ENCODE results near the gene PALLD. TPM values are rescaled to one million over a fixed set of nuclear protein-coding genes. Genes with fewer than 3 reads are reported as not detected.

PALLD gene
- total and polyA plus RNA-seq, 2 of the 8 experiments (the other 6 are each of a cell fraction or from before 2014, with no cell fraction given), result 10.5 to 25.0 TPM

DNA sequence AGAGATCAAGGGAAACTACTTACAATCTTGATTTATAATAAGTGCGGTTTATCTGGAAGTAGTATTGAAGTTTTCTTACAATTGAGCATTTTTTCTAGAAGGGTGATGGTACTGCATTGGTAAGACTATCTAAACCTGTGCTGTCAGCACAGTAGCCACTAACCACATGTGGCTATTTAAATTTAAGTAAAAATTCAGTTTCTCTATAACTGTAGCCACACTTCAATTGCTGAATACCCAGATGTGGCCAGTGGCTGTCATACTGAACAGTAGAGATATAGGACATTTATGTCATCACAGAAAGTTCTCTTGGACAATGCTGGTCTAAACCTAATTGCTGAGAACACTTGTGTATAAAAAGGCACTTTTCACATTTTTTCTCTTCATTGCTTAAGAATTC is 290.5 kb downstream of the PALLD start:
- Histone ChIP-seq H3K9me3 (ENCODE audit: insufficient read depth in 2 of 2, low read depth in 1 of 2, low read length in 1 of 2) (no peaks in the 10 kb centered on the region), H4K91ac (replicated peaks; ENCODE audit: insufficient read length, low read length) (no peak overlapping the region), H3K4me3 (ENCODE audit: extremely low read depth in 1 of 4, insufficient read depth in 2 of 4, low read depth in 3 of 4, low read length in 4 of 4) (no peak overlapping the region), H3K27me3 (replicated peaks in 1 of 4; ENCODE audit: control insufficient read depth in 3 of 4, extremely low read depth in 1 of 4, insufficient read depth in 3 of 4, low read length in 3 of 4) (no peaks in the 10 kb centered on the region), H3K23ac (ENCODE audit: insufficient read length) (no peak overlapping the region), H2AK5ac (ENCODE audit: low read depth, low read length) (no peak overlapping the region), H3K36me3 (ENCODE audit: control insufficient read depth in 2 of 4, insufficient read depth in 4 of 4, low read length in 3 of 4) (no peaks in the 10 kb centered on the region), H2BK5ac (ENCODE audit: low read depth, low read length) (no peak overlapping the region), H4K8ac (ENCODE audit: extremely low read depth, insufficient read depth, low read length) (no peak overlapping the region), H2AFZ (ENCODE audit: low read length) (no peak overlapping the region), H3K9ac (replicated peaks in 1 of 4; ENCODE audit: extremely low read depth in 1 of 4, low read depth in 3 of 4, low read length in 3 of 4) (no peak overlapping the region), H3K79me2 (ENCODE audit: control insufficient read depth in 1 of 2, insufficient read depth in 2 of 2, low read length in 2 of 2) (no peaks in the 10 kb centered on the region), H2BK12ac (ENCODE audit: low read depth, low read length) (no peak overlapping the region), H3K79me1 (ENCODE audit: low read depth, low read length) (no peaks in the 10 kb centered on the region), H4K5ac (ENCODE audit: insufficient read length, low read depth, low read length) (no peak overlapping the region), H3K18ac (ENCODE audit: extremely low read depth, low read length) (no peak overlapping the region), H3K4ac (replicated peaks; ENCODE audit: insufficient read length, low read depth, low read length) (no peak overlapping the region), H2BK15ac (ENCODE audit: low read length) (no peak overlapping the region), H3K4me1 (replicated peaks in 1 of 4; ENCODE audit: control insufficient read depth in 3 of 4, insufficient read depth in 4 of 4, low read length in 3 of 4) (peaks cover 0 to 5% (median 1%) of the 10 kb centered on the region in 4 experiments; a peak in 3 of 7 replicates), H2BK120ac (replicated peaks; ENCODE audit: low read depth, low read length) (no peak overlapping the region), H3K23me2 (ENCODE audit: low read depth, low read length) (no peaks in the 10 kb centered on the region), H4K20me1 (replicated peaks in 1 of 2; ENCODE audit: control insufficient read depth in 1 of 2, insufficient read depth in 2 of 2, low read length in 2 of 2) (no peaks in the 10 kb centered on the region), H2BK20ac (ENCODE audit: low read length) (no peak overlapping the region), H3K14ac (ENCODE audit: insufficient read length) (no peak overlapping the region), H3K4me2 (ENCODE audit: insufficient read depth in 1 of 2, low read depth in 2 of 2, low read length in 2 of 2) (no peak overlapping the region), H3K56ac (replicated peaks; ENCODE audit: insufficient read length, low read depth, low read length) (no peak overlapping the region), H3K27ac (ENCODE audit: low read depth, low read length) (no peak overlapping the region)
- TF ChIP-seq, protein P1, sequence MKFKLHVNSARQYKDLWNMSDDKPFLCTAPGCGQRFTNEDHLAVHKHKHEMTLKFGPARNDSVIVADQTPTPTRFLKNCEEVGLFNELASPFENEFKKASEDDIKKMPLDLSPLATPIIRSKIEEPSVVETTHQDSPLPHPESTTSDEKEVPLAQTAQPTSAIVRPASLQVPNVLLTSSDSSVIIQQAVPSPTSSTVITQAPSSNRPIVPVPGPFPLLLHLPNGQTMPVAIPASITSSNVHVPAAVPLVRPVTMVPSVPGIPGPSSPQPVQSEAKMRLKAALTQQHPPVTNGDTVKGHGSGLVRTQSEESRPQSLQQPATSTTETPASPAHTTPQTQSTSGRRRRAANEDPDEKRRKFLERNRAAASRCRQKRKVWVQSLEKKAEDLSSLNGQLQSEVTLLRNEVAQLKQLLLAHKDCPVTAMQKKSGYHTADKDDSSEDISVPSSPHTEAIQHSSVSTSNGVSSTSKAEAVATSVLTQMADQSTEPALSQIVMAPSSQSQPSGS (IDR thresholded peaks at IDR 0.05; ENCODE audit: low read length), result no peak
- TF ChIP-seq, protein P2, sequence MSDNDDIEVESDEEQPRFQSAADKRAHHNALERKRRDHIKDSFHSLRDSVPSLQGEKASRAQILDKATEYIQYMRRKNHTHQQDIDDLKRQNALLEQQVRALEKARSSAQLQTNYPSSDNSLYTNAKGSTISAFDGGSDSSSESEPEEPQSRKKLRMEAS (IDR thresholded peaks at IDR 0.05), result no peak
- WGBS, 2 experiments (ENCODE audit: extremely low coverage in 1 of 2, insufficient coverage in 1 of 2, insufficient read length in 1 of 2, insufficient replicate concordance in 2 of 2, low coverage in 1 of 2, low lambda C conversion rate in 2 of 2, missing lambda C conversion rate in 1 of 2), result 86% methylated on average over 1 of the region's 1 CpG; no CpG with 5 or more reads in 1 of the 2 experiments
- FAIRE-seq, result no peak
- ChIA-PET POLR2A (ENCODE audit: partially characterized antibody) (no interaction called here), CTCF (ENCODE audit: partially characterized antibody) (interaction anchor here (0.6 kb wide), 1 partner anchor 71 kb away, joined by 4 read pairs; no protein-coding TSS in a partner anchor)
- no peak for DNase-seq (ENCODE audit: low read depth in 1 of 2, low spot score in 2 of 2)

Data from H1 (cell line).